ENCODE results near the gene AIFM3. TPM values are rescaled to one million over a fixed set of nuclear protein-coding genes. Genes with fewer than 3 reads are reported as not detected.

Gene AIFM3
- total RNA-seq, 3 donors from 2014 or later = 73.1 to 239 (median 181) TPM

DNA sequence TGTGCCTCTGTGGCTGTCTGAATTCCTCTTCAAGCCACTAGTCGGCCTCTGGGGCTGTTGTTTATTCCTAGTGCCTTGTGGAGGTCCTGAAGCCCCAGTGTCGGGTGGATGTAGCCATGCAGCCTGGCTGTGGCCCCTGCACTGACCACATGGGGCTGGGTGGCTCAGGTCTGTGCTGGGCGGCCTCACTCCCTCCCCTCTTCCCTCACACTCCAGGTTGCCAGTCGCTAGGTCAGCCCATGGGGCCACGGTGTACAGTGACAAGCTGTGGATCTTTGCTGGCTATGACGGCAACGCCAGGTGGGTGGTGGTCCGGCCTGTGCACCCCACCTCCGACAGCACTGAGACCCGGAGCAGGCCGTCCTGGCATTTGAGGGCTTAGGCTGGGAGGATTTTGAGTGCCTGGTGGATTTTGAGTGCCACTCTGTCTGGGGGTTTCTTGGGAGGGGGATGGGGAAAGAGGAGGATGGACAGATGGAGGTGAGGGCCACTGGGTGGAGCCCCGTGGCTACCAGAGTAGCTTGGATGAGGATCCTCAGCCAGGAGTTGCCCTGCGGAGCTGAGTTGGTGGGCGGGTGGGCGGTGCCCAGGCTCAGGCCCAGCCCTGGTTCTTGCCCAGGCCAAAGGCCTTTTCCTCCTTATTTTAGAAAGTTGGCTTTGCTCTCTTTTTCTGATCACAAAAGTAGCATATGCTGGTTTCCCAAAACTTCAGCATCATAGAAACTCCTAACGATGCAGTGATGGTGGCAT, 21.7 kb downstream of the AIFM3 start:
- H3K4me3 ChIP-seq = no peak overlapping the region
- H3K4me1 ChIP-seq (ENCODE audit: low read depth) = no peaks in the 10 kb centered on the region
- TF ChIP-seq, protein P1, sequence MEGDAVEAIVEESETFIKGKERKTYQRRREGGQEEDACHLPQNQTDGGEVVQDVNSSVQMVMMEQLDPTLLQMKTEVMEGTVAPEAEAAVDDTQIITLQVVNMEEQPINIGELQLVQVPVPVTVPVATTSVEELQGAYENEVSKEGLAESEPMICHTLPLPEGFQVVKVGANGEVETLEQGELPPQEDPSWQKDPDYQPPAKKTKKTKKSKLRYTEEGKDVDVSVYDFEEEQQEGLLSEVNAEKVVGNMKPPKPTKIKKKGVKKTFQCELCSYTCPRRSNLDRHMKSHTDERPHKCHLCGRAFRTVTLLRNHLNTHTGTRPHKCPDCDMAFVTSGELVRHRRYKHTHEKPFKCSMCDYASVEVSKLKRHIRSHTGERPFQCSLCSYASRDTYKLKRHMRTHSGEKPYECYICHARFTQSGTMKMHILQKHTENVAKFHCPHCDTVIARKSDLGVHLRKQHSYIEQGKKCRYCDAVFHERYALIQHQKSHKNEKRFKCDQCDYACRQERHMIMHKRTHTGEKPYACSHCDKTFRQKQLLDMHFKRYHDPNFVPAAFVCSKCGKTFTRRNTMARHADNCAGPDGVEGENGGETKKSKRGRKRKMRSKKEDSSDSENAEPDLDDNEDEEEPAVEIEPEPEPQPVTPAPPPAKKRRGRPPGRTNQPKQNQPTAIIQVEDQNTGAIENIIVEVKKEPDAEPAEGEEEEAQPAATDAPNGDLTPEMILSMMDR (IDR thresholded peaks at IDR 0.05) = no peak
- no peaks in the 10 kb centered on the region for H3K9me3 ChIP-seq
- ATAC-seq (no peak), DNase-seq (no peak)
- peaks cover 5% of the 10 kb centered on the region for H3K36me3 ChIP-seq (ENCODE audit: low read depth)
- intact Hi-C loops (cut with DNase I, micrococcal nuclease) = loop anchor here in 1 of 2 donors (10.0 kb wide), 1 partner anchor 74 kb away; the partner anchor contains the start of gene CRKL

GRCh38 chr22:20989323-20990138, 22.5 kb downstream of the AIFM3 start:
- TF ChIP-seq, protein P1 (IDR thresholded peaks at IDR 0.05) = no peak
- no peak for DNase-seq
- Histone ChIP-seq H3K9me3 (no peaks in the 10 kb centered on the region), H3K36me3 (ENCODE audit: low read depth) (peaks cover 5% of the 10 kb centered on the region), H3K4me1 (ENCODE audit: low read depth) (no peaks in the 10 kb centered on the region), H3K4me3 (no peak overlapping the region)
- intact Hi-C loops (cut with DNase I, micrococcal nuclease) = loop anchor here in 1 of 2 donors (10.0 kb wide), 1 partner anchor 75 kb away; the partner anchor contains the start of gene CRKL
- no peak for ATAC-seq

- Histone ChIP-seq H3K9me3 (no peaks in the 10 kb centered on the region), H3K36me3 (ENCODE audit: low read depth) (peaks cover 5% of the 10 kb centered on the region), H3K4me1 (ENCODE audit: low read depth) (no peaks in the 10 kb centered on the region), H3K4me3 (no peak overlapping the region)
- intact Hi-C loops (cut with DNase I, micrococcal nuclease) = no loop called here
- no peak for ATAC-seq
- DNase-seq = no peak
- TF ChIP-seq, protein P1 (IDR thresholded peaks at IDR 0.05) = no peak
These were observed 23.4 kb downstream of the AIFM3 start for GRCh38 chr22:20990184-20991180.

- Histone ChIP-seq H3K4me1 (ENCODE audit: low read depth) (no peaks in the 10 kb centered on the region), H3K9me3 (no peaks in the 10 kb centered on the region), H3K4me3 (no peak overlapping the region), H3K36me3 (ENCODE audit: low read depth) (peaks cover 3% of the 10 kb centered on the region)
- DNase-seq (no peak), ATAC-seq (no peak)
- TF ChIP-seq, protein P1 (IDR thresholded peaks at IDR 0.05) = no peak
- intact Hi-C loops (cut with DNase I, micrococcal nuclease) = no loop called here
These were observed 24.4 kb downstream of the AIFM3 start for GRCh38 chr22:20991252-20992055.

Measured in mucosa of descending colon (tissue), 3 donors.